Osteoblast (primary cell): ENCODE measurements around the gene DPP10. TPM values are rescaled to one million over a fixed set of nuclear protein-coding genes. Genes with fewer than 3 reads are reported as not detected.
A peak's percentile ranks its signal among the peaks of the same experiment; 100 is the strongest.

Source experiments
- DNase-seq: peaks from one replicate; pipeline ENCODE4 v3.0.0; 2011; ENCODE audit warnings: low spot score, mixed read lengths; ENCODE audit not compliant: insufficient read length; ENCODE audit errors: missing footprints
- H2AFZ ChIP-seq: 2 replicates; pipeline ENCODE4 v1.6.0; 2011; ENCODE audit warnings: mild to moderate bottlenecking, low read length
- H3K27ac ChIP-seq: 2 replicates; pipeline ENCODE4 v1.5.1; 2011; ENCODE audit warnings: mild to moderate bottlenecking, low read depth, low read length, moderate library complexity
- H3K27me3 ChIP-seq: 2 replicates; pipeline ENCODE4 v1.6.0; 2012; ENCODE audit warnings: mild to moderate bottlenecking, control low read depth, inconsistent platforms, low read length, moderate library complexity; ENCODE audit not compliant: insufficient read depth
- H3K36me3 ChIP-seq: 2 replicates; pipeline ENCODE4 v1.5.1; 2011; ENCODE audit warnings: mild to moderate bottlenecking, low read length, control low read depth, moderate library complexity; ENCODE audit not compliant: insufficient read depth
- H3K4me1 ChIP-seq: 2 replicates; pipeline ENCODE4 v1.5.1; 2011; ENCODE audit warnings: mild to moderate bottlenecking, low read length, control low read depth, moderate library complexity; ENCODE audit not compliant: insufficient read depth
- H3K4me2 ChIP-seq: 2 replicates; pipeline ENCODE4 v1.6.0; 2011; ENCODE audit warnings: mild to moderate bottlenecking, low read length; ENCODE audit not compliant: insufficient read depth
- H3K4me3 ChIP-seq: fragments of 200-600 bp; sonication (generic); 3 replicates; pipeline ENCODE4 v1.5.1; 2012; ENCODE audit warnings: mild to moderate bottlenecking, low read length, inconsistent platforms; ENCODE audit not compliant: insufficient read depth
- H3K79me2 ChIP-seq: 2 replicates; pipeline ENCODE4 v1.6.0; 2012; ENCODE audit warnings: mild to moderate bottlenecking, low read length, control low read depth, inconsistent platforms; ENCODE audit not compliant: insufficient read depth
- H3K9me3 ChIP-seq: 2 replicates; pipeline ENCODE4 v1.5.1; 2011; ENCODE audit warnings: low read depth, low read length, control low read depth
- H4K20me1 ChIP-seq: 2 replicates; pipeline ENCODE4 v1.6.0; 2012; ENCODE audit warnings: mild to moderate bottlenecking, low read length, control low read depth; ENCODE audit not compliant: insufficient read depth
- CTCF ChIP-seq: IDR thresholded peaks from 2 replicates; pipeline ENCODE4 v1.5.1; 2011; ENCODE audit warnings: mild to moderate bottlenecking, low read depth, low read length, moderate library complexity; ENCODE audit errors: extremely low read depth
- total RNA-seq: library from RNA; depleted of rRNA; stranded (reverse); fragments of >200 nt; gene quantifications from 2 replicates; pipeline ENCODE4 v1.2.3, GENCODE V29; 2012

The DPP10 gene
- total RNA-seq, 1 donor: not detected

- Histone ChIP-seq H4K20me1 (no peaks in the 10 kb centered on the region), H3K27me3 (no peaks in the 10 kb centered on the region), H3K4me3 (no peak overlapping the region), H3K27ac (no peak overlapping the region), H2AFZ (no peak overlapping the region), H3K4me2 (no peak overlapping the region), H3K36me3 (no peaks in the 10 kb centered on the region), H3K79me2 (no peaks in the 10 kb centered on the region), H3K9me3 (peaks cover 3% of the 10 kb centered on the region), H3K4me1 (no peaks in the 10 kb centered on the region)
- no peak for TF ChIP-seq CTCF
- no peak for DNase-seq
Observed at GRCh38 chr2:115412501-115412900, 970.1 kb downstream of the DPP10 start.

- Histone ChIP-seq H2AFZ (no peak overlapping the region), H3K4me3 (no peak overlapping the region), H3K27ac (no peak overlapping the region), H3K27me3 (no peaks in the 10 kb centered on the region), H3K79me2 (no peaks in the 10 kb centered on the region), H3K4me1 (no peaks in the 10 kb centered on the region), H3K9me3 (peaks cover 3% of the 10 kb centered on the region), H4K20me1 (no peaks in the 10 kb centered on the region), H3K4me2 (no peak overlapping the region), H3K36me3 (no peaks in the 10 kb centered on the region)
- TF ChIP-seq CTCF: no peak
- DNase-seq: no peak
Observed at GRCh38 chr2:115413791-115414190, 971.4 kb downstream of the DPP10 start.

GRCh38 chr2:115414466-115414865 is 972.0 kb downstream of the DPP10 start:
- Histone ChIP-seq H3K27me3 (no peaks in the 10 kb centered on the region), H3K27ac (no peak overlapping the region), H3K79me2 (no peaks in the 10 kb centered on the region), H4K20me1 (no peaks in the 10 kb centered on the region), H3K4me2 (no peak overlapping the region), H3K9me3 (peaks cover 3% of the 10 kb centered on the region), H3K4me3 (no peak overlapping the region), H2AFZ (no peak overlapping the region), H3K4me1 (no peaks in the 10 kb centered on the region), H3K36me3 (no peaks in the 10 kb centered on the region)
- no peak for TF ChIP-seq CTCF
- no peak for DNase-seq

- Histone ChIP-seq H3K36me3 (no peaks in the 10 kb centered on the region), H3K4me1 (no peaks in the 10 kb centered on the region), H3K4me2 (no peak overlapping the region), H3K9me3 (peaks cover 2% of the 10 kb centered on the region), H3K27me3 (no peaks in the 10 kb centered on the region), H3K79me2 (no peaks in the 10 kb centered on the region), H4K20me1 (no peaks in the 10 kb centered on the region), H3K27ac (no peak overlapping the region), H3K4me3 (no peak overlapping the region), H2AFZ (no peak overlapping the region)
- TF ChIP-seq CTCF: no peak
- DNase-seq: peak; percentile 23
Observed at GRCh38 chr2:115422004-115422634, 979.7 kb downstream of the DPP10 start.
